ENCODE results near the gene SETBP1.

- TF ChIP-seq POLR2A (IDR thresholded peaks at IDR 0.05), result no peak
- TF ChIP-seq CTCF (IDR thresholded peaks at IDR 0.05), result no peak
- TF ChIP-seq EP300 (IDR thresholded peaks at IDR 0.05), result no peak
Observed at GRCh38 chr18:44857744-44858491, 177.2 kb downstream of the SETBP1 start.
